Measurements from ENCODE around the gene SIK3.

SIK3 gene

DNA sequence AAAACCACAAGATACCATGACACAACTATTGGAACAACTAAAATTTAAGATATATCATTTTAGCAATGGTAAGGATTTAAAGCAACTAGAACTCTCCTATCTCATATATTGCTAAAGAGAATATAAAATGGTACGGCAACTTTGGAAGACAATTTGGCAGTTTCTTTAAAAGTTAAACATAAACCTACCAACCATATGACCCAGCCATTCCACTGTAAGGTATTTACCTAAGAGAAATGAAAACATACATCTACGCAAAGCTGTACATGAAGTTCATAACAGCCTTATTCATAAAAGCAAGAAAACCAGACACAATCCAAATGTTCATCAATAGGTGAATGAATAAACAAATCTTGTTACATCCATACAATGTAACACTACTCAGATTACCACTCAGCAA, 31.3 kb downstream of the SIK3 start:
- TF ChIP-seq, protein P1, sequence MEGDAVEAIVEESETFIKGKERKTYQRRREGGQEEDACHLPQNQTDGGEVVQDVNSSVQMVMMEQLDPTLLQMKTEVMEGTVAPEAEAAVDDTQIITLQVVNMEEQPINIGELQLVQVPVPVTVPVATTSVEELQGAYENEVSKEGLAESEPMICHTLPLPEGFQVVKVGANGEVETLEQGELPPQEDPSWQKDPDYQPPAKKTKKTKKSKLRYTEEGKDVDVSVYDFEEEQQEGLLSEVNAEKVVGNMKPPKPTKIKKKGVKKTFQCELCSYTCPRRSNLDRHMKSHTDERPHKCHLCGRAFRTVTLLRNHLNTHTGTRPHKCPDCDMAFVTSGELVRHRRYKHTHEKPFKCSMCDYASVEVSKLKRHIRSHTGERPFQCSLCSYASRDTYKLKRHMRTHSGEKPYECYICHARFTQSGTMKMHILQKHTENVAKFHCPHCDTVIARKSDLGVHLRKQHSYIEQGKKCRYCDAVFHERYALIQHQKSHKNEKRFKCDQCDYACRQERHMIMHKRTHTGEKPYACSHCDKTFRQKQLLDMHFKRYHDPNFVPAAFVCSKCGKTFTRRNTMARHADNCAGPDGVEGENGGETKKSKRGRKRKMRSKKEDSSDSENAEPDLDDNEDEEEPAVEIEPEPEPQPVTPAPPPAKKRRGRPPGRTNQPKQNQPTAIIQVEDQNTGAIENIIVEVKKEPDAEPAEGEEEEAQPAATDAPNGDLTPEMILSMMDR (IDR thresholded peaks at IDR 0.05): no peak

DNA sequence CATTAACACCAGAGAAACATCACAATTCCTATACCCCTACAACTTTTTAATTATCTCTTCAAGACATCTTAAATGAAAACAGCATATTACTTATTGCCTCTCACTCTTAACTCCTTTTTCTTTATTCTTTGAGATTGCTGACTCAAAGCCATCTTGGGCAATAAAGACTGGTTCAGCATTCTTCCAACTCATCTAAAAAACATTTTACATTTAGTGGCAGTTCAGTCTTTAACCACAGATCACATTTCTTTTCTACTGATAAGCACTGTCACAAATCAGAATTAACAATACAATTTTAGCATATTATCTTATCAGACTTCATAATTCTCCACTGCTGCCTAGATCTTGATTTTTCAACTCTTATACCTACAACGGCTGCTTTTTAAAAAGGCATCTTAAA, 34.0 kb downstream of the SIK3 start:
- TF ChIP-seq, protein P1 (IDR thresholded peaks at IDR 0.05): no peak

DNA sequence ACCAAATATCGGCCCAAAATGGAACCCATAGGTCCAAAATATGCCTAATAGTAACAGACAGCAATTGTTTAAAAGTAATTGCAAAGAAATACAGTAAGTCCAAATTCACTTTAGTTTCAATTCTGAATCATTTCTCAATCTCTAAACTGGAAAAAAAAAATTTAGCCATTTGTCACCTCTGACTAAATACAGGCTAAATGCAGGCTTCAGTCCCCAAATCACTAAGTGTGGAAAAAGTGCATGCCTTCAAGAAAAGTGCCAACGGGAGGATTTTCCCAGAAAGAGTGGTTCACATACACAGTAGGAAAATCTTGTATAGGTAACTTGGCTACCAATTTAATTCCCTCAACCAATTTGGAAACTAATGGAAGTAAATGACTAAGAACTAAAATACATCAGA, 35.7 kb downstream of the SIK3 start:
- TF ChIP-seq, protein P1 (IDR thresholded peaks at IDR 0.05): no peak

DNA sequence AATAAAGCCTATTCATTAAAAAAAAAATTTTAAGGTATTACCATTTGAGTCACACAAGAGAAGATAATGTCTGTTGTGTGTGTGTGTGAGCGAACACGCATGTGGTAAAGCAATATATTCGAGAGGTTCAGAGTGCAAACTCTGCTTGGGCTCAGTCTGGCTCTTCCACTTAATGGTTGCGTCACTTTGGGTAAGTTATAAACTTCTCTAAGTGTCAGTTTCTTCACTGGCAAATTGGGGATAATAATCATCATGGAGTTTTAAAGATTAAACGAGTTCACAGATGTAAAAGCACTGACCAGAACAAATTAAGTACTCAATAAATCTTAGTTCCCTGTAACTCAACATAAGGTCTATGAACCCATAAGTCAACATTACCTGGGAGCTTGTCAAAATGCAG, 37.0 kb downstream of the SIK3 start:
- TF ChIP-seq, protein P1 (IDR thresholded peaks at IDR 0.05): no peak

DNA sequence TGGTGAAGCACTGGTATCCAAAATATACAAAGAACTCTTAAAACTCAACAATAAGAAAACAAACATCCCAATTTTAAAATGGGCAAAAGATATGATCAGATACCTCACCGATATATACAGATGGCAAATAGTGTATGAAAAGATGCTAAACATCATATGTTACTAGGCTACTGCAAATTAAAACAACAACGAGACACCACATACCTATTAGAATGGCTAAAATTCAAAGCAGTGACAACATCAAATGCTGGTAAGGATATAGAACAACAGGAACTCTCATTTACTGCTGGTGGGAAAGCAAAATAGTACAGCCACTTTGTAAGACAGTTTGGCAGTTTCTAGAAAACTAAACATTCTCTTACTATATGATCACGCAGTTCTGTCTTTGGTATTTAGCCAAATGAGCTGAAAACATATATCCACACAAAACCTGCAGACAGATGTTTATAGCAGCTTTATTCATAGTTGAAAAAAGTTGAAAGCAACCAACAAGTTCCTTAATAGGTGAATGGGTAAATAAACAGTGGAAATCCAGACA, 38.5 kb downstream of the SIK3 start:
- TF ChIP-seq, protein P1 (IDR thresholded peaks at IDR 0.05): no peak

DNA sequence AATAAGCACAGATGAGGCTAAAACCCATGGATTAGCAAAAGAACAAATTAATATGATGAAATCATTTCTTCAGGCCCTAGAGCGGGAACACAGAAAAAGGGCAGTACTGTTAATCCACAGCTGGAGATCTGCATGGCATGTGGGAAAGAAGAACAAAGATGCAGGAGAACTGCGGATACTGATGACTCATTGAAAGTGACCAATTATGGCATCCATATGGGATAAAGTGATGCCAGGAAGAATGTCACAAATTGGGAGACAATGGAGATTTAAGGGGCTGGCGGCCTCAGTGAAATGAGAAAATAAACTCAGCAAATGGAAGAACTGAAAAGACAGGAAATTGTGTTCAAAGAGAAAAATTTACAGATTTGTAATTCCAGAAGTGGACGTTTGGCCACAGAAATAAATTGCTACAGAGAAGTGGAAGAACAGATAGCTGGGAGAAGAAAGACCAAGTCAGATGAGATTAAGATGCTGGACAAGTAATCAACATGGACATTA, 39.4 kb downstream of the SIK3 start:
- TF ChIP-seq, protein P1 (IDR thresholded peaks at IDR 0.05): no peak

DNA sequence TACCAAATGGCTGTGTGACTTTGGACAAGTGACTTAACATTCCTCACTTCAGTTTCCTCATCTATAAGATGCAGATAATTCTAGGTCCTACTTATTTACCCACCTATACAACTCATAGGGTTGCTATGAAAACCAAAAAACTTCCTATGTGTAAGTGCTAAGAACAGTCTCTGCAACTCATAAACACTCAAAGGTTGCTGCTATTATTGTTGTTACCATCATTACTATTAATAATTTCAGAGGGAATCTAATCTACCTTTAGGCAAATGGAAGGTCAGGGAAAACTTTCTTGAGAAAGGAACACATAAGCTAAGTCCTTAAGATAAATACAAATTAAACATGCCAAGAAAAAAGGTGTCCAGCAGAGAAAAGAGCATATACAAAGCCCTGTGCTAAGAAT, 40.5 kb downstream of the SIK3 start:
- TF ChIP-seq, protein P1 (IDR thresholded peaks at IDR 0.05): no peak

DNA sequence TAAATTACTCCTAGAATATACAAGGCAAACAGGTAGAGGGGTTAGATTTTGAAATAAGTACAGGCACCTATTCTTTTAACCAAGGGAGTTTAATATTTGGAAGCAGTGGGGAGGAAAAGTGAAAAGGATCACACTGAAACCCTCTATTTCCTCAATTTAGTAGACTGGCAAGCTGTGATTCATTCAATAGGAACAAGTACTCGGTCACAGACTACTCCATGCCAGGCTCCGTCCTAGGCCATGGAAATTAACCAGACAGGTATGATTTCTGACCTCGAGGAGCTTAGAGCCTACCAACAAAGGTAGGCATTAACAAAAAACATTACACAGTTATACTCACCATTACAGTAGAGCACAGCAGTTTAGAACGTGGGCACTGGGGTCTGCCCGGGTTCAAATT, 40.9 kb downstream of the SIK3 start:
- TF ChIP-seq, protein P1 (IDR thresholded peaks at IDR 0.05): no peak
